NCI-H1092 treated with DMSO at 0.1 percent for 48 hours (cell line): Measurements from ENCODE around the gene KCNAB1.
"Not testable (repeated sequence)": the region's sequence is repeated elsewhere in the genome, so short reads cannot be mapped to it uniquely, and the experiment has no call there.

Experiments used
- DNase-seq: peaks from one replicate; lab custom pipeline; 2025; lab: John Stamatoyannopoulos, UW

The KCNAB1 gene

DNA sequence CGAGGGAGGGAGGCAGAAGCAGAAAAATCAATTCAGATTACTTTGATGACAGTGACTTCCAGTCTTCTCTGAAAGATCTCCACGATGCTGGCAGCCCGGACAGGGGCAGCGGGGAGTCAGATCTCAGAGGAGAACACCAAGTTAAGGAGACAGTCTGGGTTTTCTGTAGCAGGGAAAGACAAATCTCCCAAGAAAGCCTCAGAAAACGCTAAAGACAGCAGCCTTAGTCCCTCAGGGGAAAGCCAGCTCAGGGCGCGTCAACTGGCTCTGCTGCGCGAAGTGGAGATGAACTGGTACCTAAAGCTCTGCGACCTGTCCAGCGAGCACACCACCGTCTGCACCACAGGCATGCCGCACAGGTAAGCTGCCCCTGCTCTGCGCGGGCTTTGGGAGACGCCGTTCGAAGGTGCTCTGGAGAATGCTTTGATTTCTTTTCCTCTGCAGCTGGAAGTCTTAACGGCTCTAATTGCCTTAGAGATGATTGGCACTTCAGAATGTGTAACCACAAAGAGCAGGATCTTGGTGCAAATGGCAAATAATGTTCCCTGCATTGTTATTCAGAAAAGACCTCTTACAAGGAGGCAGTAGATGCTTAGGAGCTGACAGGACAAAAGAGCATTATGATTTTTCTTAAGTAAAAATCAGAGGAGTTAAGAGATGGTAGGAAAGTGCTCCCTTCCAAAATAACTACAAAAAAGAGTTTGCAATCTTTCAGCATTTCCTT lies at the start of gene KCNAB1:
Gene KCNAB1 (plus strand): TSS at position 51 of the 724 bp plus-strand sequence.
- no peak for DNase-seq

DNA sequence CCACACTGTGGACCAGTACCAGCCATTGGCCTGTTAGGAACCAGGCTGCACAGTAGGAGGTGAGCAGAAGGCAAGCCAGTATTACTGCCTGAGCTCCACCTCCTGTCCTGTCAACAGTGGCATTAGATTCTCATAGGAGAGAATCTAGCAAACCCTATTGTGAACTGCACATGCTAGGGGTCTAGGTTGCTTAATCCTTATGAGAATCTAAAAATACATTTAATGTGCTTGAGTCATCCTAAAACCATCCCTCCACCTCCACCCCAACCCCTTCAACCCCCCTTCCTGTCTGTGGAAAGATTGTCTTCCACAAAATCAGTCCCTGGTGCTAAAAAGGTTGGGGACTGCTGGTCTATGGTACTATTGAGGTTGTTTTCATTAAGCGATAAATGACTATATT lies 49.3 kb upstream of the KCNAB1 start:
- no peak for DNase-seq

DNA sequence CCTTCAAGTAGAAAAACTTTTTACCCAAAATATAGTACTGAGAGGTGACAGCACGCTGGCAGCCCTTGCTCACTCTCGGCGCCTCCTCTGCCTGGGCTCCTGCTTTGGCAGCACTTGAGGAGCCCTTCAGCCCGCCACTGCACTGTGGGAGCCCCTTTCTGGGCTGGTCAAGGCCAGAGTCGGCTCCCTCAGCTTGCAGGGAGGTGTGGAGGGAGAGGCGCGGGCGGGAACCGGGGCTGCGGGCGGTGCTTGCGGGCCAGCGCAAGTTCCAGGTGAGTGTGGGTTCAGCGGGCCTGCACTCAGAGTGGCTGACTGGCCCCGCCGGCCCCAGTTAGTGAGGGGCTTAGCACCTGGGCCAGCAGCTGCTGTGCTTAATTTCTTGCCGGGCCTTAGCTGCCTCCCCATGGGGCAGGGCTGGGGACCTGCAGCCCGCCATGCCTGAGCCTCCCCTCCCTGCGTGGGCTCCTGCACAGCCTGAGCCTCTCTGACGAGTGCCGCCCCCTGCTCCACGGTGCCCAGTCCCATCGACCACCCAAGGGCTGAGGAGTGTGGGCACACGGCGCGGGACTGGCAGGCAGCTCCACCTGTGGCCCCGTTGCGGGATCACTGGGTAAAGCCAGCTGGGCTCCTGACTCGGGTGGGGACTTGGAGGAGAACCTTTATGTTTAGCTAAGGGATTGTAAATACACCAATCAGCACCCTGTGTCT lies 47.3 kb upstream of the KCNAB1 start:
- not testable (repeated sequence) for DNase-seq

- DNase-seq, result no peak
Observed at GRCh38 chr3:156090126-156090525, 30.3 kb upstream of the KCNAB1 start.

DNA sequence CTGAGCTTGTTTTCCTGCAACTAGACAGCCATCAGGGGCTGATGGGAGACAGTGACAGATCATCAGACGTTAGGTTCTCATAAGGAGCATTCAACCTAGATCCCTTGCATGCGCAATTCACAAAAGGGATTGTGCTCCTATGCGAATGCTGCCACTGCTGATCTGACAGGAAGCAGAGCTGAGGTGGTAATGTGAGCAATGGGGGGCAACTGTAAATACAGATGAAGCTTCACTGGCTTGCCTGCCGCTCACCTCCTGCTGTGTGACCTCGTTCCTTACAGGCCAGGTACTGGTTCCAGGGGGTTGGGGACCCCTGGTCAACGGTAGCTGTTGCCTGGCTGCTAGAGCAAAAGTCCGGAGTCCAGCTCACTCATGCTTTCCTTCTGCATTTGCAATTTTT lies 26.4 kb upstream of the KCNAB1 start:
- DNase-seq, result no peak

DNA sequence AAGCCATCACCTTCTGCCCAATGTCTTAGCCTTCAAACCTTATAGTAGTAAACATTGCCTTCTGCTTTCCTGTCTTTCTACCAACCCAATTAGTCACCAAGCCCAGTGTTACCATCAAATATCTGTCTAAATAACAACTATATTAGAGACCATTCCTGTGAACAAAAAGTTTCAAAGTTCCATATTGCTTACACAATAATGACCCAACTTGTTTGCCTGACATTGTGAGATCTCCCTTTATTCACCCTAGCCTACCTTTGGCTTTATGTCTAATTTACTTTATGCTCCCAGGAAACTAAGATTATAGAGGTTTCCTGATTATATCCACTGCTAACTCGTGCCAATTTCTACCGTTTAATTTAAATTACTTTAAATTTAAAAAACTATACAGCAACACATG lies 26.0 kb upstream of the KCNAB1 start:
- no peak for DNase-seq

GRCh38 chr3:156095652-156096051 lies 24.7 kb upstream of the KCNAB1 start:
- DNase-seq, result not testable (repeated sequence)

DNA sequence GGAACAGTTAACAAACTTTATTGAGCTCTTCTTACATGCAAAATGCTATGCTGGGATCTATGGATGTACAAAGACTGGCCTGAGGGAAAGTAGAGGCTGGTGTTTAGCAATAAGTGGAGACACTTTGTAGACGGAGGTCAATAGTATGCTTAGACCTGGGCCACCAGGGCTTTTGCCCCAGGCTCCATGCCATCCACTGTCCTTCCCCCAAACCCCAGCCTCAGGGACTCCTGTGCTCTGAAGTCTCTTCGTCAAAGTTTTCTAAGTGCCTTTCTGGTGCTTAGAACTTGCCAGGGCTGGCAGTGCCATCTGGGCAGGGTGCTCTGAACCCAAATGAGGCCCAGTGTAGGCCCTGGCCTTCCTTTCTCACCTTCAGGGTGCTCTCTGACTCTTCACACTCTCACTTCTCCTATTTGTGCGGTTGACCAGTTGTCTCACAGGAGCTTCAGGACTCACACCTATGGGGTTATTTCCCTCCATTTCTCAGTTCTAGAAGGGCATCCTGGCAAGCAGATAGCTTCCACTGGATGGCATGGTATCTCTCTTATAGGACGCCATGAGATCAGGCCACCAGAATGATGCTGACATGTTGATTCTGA lies 21.8 kb upstream of the KCNAB1 start:
- DNase-seq, result no peak

DNA sequence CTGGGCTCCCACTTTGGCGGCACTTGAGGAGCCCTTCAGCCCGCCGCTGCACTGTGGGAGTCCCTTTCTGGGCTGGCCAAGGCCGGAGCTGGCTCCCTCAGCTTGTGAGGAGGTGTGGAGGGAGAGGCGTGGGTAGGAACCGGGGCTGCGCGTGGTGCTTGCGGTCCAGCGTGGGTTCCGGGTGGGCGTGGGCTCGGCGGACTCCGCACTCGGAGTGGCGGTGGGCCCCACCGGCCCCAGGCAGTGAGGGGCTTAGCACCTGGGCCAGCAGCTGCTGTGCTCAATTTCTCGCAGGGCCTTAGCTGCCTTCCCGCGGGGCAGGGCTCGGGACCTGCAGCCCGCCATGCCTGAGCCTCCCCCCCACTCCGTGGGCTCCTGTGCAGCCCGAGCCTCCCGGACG lies 21.0 kb upstream of the KCNAB1 start:
- DNase-seq, result not testable (repeated sequence)

DNA sequence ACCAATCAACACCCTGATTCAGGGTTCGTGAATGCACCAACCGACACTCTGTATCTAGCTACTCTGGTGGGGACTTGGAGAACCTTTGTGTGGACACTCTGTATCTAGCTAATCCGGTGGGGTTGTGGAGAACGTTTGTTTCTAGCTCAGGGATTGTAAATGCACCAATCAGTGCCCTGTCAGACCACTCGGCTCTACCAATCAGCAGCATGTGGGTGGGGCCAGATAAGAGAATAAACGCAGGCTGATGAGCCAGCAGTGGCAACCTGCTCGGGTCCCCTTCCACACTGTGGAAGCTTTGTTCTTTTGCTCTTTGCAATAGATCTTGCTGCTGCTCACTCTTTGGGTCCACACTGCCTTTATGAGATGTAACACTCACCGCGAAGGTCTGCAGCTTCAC lies 20.4 kb upstream of the KCNAB1 start:
- not testable (repeated sequence) for DNase-seq

DNA sequence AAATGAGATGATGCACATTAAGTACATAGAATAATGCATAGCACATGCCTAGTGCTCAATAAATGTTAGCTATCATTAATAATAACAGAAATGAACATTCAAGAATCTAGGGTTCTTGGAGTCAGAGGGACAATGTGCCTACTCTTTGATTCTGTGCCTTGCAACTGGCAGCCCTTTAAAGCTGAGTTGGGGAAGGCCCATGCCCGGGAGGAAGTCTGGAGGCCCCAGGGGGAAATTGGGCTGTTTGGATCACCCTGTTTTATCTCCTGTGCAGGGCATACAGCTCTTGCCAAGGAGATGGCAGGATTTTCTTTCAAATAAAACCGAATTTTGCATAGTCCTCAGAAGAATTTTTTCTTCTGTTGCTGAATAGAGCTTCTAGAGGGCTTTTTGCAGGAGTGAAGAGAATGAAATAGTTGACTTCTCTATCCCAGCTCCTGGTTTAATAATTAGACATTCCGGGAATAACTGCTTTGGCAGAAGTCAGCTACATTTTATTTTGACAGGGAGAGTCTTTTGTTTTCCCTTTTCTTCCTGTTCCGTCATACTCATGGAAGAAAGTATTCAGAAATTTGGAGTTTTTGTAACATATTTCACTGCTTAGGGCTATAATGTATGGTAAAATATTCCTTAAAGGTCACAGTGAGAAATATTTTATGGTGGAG lies 18.0 kb upstream of the KCNAB1 start:
- no peak for DNase-seq

DNA sequence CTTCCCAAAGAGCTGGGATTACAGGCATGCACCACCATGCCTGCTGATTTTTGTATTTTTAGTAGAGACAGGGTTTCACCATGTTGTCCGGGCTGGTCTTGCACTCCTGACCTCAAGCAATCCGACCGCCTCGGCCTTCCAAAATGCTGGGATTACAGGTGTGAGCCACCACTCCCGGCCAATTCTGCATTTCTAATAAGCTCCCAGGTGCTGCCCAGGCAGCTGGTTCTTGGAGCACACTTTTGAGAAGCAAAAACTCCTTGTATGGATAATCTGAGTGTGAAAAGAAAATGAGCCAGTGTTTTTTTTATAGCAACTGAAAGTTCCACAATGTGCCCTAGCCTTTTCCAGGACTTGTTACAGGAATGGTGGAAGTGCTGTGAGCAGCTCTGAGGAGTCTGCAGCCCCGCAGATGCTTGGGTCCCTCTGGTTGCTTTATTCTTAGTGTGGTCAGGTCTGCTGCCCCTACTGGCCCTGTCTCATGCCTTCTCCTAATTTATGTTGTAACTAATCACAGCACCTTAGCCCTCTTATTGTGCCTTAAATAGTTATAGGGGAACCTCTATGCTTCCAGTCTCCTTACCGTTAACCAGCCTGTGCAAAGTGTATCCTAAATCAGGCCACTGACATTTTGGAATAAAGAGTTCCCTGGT lies 13.5 kb upstream of the KCNAB1 start:
- no peak for DNase-seq

GRCh38 chr3:156107504-156107903 lies 12.9 kb upstream of the KCNAB1 start:
- no peak for DNase-seq

DNA sequence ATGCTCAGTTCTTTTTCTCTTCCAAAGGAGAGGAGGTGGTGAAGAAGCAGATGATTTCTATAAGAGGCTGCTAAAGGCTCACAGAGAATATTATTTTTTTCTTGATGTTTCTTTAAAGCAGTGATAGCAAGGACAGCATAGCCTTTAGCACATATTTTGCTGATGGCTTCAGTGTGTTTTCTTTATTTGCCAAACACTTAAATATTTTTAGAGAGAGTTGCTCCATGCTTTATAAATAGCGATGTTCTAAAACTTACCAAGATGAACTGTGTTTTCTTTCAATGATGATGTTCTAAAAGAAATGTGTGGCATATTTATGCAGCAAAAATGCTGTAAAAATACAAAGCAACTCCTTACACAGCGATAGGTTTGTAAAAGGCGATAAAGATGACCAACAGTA lies 11.8 kb upstream of the KCNAB1 start:
- DNase-seq, result no peak

DNA sequence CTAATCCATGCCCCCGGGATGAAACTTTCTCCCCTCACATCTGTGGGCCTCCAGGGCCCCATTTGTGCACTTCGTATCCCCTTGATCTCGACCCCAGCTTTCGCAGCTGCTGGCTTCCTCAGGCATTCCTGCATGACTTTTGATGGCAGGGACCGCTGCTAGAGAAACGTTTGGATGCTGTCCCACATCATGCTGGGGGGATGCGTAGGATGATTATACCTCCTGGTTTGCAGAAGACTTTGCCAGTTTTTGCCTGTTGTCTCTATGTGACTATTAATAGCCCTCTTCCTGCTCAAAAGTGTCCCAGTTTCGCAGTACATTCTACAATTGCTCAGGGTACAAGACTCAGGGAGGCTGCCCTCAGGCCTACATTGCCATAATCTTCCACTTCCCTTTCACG lies 10.4 kb upstream of the KCNAB1 start:
- no peak for DNase-seq

- DNase-seq, result no peak
Observed at GRCh38 chr3:156126467-156126866, 6.1 kb downstream of the KCNAB1 start.

GRCh38 chr3:156131241-156131640 lies 10.9 kb downstream of the KCNAB1 start:
- no peak for DNase-seq

DNA sequence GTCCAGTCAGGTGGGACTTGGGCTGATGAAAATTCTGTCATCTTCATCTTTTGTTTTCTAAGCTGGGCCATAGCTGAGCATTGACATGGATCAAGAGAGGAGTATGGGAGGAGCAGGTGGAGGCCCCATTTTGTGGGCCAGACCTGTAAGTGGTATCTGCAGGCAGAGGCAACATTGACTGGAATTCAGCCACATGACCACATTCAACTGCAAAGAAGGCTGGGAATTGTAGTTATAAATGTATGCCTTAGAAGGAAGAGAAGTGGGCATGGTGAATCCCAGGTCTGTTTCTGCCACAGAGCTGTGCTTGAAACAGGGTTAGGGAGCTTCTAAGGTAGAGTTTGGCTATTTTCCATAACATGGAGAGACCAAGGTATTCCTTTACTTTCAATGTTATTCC lies 11.4 kb downstream of the KCNAB1 start:
- no peak for DNase-seq

- DNase-seq, result no peak
Observed at GRCh38 chr3:156132313-156132712, 11.9 kb downstream of the KCNAB1 start.

- DNase-seq, result no peak
Observed at GRCh38 chr3:156133076-156133475, 12.7 kb downstream of the KCNAB1 start.

DNA sequence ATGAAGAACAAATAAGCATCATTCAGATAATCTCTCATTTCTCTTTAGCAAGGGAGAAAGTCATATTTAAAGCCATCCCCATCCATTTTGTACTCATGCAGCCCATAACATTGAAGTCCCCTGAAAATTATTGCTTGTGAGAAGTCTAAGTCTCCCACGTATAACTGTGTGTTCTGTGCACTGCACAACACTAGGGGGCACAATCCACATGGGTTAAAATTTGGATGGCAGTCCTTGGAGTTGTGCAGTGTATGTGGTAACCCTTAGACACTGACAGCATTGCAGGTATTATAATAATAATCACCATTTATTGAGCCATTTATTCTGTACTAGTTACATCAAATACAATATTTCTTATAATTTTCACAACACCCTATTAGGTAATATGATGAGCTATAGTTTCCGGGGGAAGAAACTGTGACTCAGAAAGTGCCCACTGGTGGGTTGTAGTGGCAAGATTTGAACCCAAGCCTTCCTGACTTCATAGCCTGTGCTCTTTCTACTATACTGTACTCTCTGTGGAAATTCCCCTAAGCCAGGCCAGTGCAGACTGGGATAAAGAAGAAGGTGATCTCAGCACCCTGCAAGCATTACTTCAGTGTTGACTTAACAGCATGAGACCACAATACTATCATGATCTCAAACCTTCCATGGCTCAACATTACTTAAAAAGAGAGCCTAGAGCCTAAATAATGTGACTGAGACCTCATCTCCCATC lies 15.7 kb downstream of the KCNAB1 start:
- DNase-seq, result no peak

DNA sequence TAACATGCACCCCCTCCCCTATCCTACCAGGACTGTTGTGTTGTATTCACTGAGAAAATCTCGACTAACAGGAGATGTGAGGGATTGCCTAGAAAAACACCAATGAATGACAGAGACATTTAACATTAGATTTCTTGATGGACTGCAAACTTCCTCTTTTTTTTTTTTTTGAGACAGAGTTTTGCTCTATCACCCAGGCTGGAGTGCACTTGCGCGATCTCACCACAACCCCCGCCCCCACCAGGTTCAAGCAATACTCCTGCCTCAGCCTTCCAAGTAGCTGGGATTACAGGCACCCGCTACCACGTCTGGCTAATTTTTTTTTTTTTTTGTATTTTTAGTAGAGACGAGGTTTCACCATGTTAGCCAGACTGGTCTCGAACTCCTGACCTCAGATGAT lies 17.0 kb downstream of the KCNAB1 start:
- not testable (repeated sequence) for DNase-seq
